NCI-H1436 treated with DMSO at 0.1 percent for 48 hours (cell line): ENCODE measurements around the gene PDE1C.

Experiments used
- DNase-seq: peaks from one replicate; lab custom pipeline; 2025; lab: John Stamatoyannopoulos, UW

Gene PDE1C

DNA sequence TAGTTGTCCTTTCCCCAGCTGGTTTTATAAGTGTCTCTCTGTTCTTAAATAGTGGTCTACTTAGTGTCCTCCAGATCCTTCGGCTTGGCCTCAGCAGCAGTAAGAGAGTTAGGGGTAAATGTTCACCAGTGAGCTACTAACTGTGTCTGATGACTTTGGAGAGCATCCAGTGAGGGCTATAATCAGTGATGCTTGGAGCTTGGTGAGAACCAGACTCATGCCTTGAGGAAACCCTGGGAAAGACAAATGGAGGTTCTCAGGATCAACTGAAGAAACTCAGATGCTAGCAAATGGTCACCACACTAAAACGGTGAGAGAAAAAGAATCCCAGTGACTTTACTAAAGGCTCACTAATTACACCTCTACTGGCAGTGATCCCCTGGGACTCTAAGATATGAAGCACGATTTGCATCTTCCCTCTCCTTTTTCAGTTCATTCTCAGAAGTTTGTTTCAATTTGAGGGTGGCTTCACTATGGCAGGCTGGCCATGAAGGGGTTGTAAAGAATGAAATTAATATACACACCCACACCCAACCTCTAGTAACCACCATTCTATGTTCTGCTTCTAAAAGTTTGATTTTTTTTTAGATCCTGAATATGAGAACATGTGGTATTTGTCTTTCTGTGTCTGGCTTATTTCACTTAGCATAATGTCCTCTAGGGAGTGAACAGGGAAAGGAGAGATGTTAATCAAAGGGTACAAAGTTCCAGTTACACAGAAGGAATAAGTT, 177.9 kb downstream of the PDE1C start:
- DNase-seq, result no peak

DNA sequence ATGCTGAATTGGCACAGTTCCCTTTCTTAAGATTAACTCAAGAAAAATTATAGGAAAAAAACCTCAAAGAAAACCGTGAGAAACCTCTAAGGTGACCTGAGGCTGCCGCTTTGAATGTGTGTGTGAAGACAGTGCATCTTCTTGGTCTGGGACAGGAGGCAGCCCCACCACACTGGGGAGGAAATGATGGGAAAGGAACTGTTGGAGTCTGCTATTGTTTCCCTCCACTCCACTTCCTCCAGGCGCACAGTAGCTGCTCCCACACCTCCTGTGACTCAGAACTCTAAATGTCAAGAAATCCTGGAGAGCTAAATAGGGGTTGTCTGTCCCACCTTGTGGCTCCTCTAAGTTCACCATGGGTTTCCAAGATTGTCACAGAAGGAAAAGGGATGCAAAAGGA, 179.4 kb downstream of the PDE1C start:
- no peak for DNase-seq

DNA sequence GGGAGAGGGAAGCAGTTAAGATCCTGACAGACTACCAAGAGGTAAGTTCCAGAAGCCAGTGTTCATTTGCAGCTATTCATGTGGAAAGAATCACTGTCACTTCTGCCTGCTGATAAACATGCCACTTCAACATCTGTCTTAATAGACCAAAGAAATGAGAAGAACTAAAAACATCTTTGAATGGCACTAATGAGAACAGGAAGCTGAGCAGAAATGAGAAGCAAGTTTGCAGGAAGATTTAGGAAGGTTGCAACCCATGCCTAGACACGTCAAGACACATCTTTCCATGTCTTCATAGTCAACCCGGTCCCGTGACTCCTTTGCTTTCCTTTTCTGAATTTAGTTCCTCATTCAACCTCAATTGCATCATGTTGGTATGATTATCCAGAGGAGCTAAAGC, 180.0 kb downstream of the PDE1C start:
- DNase-seq, result no peak

DNA sequence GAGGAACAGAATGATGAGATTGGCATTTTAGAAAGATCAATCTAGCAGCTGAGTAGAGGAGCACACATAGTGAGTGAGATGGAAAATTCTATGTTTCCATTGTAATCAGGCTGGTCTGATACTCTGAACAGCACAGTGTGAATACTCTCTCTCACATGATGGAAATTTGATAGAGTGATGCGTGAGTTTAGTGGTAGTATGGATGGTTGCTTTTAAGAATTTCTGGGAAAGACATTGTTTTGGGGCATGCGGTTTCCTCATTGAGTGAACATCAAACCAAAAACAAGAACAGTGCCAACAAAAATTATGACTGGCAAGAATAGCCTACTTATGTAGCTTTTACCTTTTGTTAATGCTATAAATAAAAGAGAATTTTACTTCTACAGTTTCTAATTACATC, 183.2 kb downstream of the PDE1C start:
- DNase-seq, result no peak

DNA sequence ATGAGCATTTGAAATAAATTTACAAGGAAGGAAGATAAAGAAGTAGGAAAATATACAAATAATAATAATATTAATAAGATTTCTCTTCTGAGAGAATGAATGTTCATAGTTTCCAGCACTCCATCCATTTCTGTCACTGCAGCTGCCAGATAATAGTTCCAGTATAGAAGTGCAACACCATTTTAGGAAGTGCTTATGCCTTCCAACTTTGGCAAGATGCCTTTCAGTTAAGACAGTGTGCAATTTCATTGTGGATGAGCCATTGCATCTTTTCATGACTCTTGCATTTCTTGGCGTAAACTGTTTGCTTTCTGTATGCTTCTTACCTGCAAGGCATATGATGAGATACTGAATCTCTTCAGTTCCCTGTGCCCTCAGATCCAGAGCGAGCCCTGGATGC, 185.0 kb downstream of the PDE1C start:
- no peak for DNase-seq

DNA sequence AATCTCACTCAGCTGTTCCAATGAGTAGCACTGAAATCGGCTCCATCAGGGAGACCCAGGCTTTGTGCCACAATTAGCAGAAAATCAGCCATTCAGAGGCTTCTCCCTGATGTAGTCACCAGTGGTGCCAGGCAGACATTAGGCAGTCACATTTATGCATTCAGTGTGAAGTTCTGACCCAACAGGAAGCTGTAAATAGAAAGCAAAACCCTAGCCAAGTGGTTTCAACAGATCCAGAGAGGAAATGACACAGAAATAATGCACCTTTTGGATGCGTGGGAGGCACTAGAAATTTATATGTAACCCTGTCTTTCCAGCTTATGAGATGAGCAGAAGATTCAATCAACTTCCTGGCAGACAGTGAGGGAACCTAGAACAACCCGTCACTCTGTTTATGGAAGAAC, 186.4 kb downstream of the PDE1C start:
- DNase-seq, result no peak

DNA sequence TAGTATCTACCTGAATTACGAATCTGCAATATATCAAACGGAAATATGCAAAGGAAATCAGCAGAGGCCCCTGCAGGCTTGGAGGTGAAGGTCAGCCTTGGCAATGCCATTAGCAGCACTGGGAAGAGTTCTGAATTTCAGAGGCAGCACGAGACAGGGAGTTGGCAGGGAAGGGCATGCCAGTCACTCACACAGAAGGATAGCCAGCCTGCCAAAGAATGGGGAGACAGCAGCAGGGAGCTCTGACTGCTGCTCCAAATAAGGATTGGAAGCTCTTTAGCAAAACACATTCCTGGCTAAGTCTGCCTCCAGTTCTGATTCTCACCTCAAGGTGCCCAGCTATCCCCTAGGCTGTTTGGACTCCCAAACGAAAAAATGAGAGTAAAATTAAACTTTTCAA, 188.0 kb downstream of the PDE1C start:
- DNase-seq, result no peak

DNA sequence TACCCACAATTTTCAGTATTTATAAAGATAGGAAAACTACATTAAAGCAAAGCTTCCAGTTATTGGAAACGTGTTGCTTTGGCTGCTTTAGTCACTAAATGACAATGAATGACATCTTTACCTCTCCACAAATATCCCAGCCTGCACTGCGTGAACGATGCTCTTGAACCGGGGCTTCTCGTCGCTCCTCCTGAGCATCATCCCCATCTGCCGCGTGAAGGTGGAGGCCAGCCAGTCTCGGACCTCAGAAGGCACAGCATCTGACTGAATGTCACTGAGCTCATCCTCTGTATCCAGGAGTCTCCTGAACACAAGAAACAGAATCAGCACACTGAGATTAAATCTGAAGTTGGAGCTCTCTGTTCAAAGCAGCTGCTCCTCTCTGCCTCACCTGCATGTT, 191.3 kb downstream of the PDE1C start:
- no peak for DNase-seq

DNA sequence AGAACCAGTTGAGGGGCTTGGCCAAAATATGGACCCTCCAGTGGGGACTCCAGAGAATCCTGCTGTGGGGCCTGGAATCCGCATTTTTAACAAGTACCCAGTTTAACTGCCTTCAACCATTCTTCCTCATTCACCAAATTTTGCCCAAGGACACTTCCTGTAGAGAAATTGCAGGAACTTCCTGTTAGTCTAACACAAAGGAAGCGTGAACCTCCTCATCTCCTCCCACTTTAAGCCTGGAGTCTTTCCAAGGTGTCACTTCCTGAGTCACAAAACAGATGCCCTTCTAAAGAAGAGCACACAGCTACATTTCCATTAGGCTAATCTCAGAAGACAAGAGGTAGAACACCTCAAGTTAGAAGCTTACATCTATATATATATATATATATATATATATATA, 194.8 kb downstream of the PDE1C start:
- DNase-seq, result no peak

DNA sequence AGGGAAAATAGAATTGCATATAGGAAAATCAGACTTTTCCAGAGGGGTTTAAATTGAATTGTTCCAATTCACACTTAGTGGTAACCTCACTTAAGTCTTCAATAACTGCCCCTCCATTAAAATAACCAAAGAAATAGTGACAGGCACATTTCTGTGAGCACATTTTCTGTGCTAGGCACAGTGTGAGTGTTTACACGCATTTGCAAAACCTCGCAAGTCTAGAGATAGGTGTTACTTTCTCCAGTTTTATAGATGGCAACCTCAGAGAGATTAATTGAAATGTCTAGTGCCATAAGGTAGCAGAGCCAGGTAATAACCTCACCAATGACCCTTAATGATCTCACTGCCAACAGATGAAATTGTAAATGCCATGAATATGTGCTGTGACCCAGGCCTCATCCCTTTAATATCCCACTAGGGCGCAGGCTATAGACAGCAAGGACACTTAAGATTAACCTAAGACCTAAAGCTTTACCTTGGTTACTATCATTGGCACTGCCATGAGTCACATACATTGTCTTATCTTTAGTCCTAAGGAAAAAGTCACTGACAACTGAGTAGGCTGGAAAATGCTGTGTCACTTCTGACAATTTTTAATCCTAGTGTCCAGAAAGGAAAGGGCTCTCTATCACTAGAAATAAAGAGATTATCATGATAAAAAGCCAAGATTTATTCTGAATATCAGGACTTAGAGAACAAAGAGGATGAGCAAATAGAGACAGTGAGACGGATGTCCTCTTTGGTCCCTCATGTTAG, 195.4 kb downstream of the PDE1C start:
- DNase-seq, result no peak

DNA sequence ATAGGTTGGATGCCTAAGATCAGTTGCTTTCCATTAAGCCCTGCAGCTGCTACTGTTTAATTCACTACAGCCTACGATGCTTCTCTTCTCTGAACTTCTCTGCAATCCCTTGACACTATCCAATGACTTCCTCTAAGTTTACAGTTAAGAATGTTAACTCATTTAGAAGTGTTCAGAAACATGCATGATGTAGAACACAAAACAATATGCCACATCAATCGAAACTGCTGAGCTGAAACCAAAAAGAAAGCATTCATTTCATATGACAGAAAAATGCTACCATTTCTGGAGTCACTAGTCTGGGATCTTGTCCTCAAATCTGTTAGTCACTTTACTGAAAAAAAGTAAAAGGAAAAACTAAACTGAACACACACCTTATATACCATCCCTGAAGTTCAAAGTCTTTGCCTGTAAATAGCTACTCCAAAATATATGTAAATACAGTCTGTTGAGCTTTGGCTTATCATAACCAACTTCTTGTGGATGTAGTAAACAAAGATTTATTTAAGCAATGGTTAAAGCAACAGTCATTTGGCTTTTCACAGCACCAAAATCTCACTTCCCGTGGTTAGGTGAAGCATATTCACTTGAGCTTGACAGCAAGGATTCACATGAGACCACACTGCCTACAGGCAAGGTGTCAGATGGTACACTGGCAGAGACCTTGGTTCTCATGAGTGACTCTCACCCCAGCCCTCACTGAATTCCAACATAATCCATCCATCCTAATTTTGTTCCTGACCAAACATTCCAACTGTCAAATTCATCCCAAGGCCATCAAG, 196.2 kb downstream of the PDE1C start:
- DNase-seq, result no peak

DNA sequence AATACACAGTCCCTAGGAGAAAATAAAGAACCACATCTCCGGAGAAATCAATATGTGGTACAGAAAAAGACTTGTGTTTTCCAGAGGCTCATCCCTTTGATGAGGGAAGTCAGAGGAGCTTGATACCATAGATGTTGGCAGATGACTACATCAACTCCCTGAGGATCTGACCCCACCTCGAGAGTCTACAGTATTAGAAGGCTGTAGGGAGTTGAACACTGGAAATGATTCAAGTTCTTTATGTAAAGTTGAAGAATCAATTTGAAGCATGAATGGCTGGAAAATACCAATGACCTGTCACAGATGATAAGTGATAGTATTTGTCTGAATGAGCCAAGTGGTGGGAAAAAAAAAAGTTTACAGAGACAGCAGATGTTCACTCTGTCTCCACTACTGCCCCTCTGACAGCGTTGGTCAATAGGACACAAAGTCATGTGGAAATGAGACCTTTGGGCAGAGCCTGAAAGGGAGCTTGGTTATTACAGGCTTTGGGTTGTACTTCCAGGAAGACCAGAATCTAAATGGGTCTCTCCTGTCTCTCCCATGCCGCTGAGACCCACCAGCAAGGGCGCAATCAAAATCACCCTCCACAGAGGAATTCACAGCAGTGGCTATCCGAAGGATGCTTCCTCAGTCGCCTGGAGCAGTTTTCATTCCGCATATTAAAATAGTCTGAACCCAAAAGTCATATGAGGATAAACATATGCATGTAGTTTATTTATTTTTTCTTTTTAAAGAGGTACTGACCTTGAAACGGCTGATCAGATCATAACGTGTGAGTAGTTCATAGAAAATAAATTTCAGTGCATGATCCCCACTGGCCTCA, 197.4 kb downstream of the PDE1C start:
- DNase-seq, result no peak

DNA sequence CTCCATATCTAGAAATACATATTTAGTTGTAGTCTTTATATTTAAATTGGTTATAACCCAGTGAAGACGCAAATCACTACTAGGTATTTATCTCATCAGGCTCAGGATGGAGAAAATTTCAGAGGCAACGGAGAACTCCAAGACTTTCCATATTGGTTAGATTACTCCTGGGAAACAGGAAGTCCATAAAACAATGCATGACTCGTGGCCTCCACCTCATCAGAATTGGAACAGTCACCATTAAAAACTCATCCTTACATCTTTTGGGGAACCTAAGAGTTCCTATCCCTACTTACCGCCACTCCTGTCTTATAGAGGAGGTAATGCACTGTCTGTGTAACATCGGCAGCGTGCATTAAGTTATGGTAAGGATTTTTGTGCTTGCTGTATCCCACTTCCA, 205.6 kb downstream of the PDE1C start:
- no peak for DNase-seq

DNA sequence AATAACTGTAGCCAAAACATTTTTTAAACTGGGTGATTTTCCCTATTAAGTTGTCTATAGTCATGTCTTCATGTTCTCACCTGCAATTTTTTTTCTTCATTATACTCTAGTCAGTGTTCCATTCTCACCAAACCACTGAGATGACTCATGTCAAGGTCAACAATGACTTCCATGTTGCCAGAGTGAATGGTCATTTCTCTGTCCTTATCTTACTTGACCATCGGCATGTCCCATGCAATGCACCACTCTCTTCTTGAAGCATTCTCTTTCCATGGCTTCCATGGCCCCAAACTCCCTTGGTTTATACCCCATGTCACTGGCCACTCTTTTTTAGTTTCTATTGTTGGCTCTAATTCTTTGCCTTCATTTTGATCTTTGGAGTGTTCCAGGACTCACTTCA, 209.3 kb downstream of the PDE1C start:
- DNase-seq, result no peak

DNA sequence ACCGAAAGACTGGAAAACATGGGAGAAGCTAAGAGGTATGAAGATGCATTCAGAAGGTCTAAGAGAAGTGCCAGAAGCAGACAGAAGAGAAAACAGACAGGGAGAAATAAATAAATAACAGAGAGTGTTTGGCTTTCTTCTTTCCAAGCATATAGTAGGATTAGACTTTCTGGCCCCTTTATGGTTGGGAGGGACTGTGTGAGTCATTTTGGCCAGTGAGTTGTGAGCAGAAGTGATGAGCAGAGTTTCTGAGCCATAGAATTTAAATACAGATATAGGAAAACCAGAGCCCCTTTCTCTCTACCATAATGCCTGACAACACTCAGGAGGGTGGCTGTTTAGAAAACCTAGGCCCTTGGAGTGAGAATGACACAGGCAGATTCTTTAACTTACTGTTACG, 212.2 kb downstream of the PDE1C start:
- DNase-seq, result no peak

DNA sequence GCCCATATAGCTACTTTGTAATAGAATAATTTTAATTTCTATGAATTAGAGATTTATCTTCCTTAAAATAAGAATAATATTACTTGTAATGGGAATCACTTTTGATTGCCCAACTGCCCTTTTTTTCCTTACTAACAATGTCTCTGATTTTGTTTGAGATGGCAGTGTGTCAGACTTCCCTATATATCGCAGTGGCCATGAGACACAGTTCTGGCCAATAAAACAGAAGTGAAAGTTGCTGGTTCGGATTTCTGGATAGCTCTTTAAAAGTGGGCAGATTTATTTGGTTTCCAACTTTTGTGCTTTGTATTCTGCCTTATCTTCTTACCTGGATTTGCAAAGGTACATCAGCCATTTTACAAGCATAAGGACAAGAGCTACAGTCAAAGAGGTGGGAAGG, 213.0 kb downstream of the PDE1C start:
- DNase-seq, result no peak

DNA sequence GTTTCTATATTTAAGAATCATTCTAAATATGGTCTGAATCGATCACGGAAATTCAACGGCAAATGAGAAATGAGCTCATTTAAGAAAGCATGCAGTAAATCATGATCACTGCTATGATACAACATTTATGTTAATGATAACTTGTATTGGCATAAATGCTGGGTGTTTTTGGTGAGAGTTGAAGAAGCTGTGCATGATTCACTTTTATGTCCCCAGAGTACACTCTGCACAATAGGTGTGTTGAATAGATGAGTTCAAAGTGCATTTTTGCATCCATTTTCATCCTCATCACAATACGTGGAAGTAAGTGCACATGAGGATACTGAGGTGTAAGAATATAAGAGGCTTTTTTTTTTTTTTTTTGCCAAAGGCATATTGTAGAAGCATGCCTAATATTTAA, 213.9 kb downstream of the PDE1C start:
- DNase-seq, result no peak

DNA sequence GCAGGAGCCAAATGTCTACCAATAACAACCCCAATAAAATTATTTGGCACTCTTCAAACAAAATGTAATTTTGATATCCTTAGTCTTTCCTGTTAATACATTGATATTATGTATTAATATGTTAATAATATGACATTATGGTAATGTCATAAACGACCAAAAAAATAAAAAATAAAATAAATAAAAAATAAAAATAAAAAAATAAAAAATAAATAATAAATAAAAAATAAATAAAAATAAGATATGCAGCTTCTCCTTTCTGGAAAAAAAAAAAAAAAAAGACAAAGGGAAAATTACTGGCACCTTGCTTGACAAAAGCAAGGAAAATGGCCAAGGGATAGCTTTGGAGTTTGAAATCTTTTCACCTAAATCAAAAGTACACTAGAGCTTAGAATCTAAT, 214.7 kb downstream of the PDE1C start:
- no peak for DNase-seq

DNA sequence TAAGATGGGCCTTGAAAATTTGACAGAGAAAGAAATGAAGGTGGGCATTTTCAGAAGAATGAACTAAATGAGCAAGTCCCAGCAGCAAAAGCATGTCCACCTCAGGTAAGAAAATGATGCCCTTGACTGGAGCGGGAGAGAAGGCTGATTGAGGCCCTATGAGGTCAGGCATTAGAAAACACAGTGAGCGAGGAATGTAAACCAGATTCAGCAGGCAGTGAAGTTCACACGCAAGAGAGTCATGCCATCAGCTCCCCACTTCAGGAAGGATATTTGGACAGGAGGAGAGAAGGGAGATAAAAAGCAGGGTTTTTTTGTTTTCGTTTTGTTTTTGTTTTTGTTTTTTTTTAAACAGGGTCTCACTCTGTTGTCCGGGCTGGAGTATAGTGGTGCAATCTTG, 216.8 kb downstream of the PDE1C start:
- no peak for DNase-seq

DNA sequence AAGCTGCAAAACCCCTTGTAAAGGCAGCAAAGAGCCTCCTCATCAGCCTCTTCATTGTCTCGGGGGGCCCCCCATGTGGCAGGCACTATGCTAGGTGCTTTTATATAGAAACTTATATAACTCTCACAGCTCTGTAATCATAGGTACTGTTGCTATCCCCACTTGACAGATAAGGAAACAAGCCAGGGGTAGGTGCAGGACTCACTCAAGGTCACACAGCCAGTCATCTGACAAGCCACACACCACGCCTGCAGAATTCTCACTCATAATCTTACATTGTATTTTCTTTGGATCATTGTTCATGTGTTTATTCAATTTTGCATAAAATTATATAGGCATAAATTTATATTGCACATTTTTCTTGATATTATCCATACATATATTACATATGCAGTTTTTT, 217.7 kb downstream of the PDE1C start:
- no peak for DNase-seq

DNA sequence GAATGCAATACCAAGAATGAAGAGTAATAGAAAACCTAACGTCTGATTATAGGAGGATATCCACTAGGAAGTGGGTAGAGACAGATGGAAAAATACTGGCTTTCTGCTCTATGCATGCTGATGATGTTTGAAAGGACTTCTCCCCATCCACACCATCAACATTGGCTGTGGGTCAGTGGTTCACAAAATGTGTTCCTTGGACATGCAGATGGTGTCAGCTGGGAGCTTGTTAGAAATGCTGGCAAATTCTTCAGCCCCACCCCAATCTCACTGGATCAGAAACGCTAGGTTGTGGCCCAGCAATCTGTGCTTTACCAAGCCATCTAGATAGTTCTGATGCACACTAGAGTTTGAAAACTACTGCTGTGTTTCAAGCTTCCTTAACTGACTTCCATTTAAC, 219.1 kb downstream of the PDE1C start:
- no peak for DNase-seq

DNA sequence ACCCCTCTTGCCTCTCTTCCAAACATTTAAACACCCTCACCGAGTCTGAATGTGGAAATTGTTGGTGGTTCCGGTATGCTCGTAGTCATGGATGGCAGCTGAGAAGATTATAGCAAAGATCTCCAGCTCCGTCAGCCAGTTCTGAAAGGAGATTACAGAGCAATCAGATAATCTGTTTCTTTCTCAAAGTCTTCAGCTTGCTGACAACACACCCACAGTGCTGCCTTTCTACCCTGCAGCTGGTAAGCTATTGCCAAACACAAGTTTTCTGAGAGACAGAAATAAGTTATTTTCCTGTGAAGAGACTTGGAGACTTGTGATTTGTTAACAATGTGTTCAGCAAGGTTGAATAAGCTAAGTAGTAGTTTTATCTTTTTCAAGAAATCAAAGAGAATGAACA, 219.6 kb downstream of the PDE1C start:
- DNase-seq, result no peak
